ENCODE measurements around the gene SFTPA2. TPM values are rescaled to one million over a fixed set of nuclear protein-coding genes. Genes with fewer than 3 reads are reported as not detected.
"Not testable (repeated sequence)": the region's sequence is repeated elsewhere in the genome, so short reads cannot be mapped to it uniquely, and the experiment has no call there.

Gene SFTPA2
- total and polyA plus RNA-seq, 2 experiments from 2014 or later, result not detected

- Histone ChIP-seq H3K4me1 (ENCODE audit: insufficient read depth) (no peaks in the 10 kb centered on the region), H3K9me2 (replicated peaks; ENCODE audit: insufficient read depth) (no peaks in the 10 kb centered on the region), H3K27ac (no peak overlapping the region), H3K79me2 (no peaks in the 10 kb centered on the region), H4K20me1 (ENCODE audit: insufficient read depth, poor library complexity, severe bottlenecking) (no peaks in the 10 kb centered on the region), H2AFZ (no peak overlapping the region), H3K4me2 (no peak overlapping the region), H3K36me3 (replicated peaks; ENCODE audit: insufficient read depth, low read depth) (no peaks in the 10 kb centered on the region), H3K27me3 (no peaks in the 10 kb centered on the region), H3K4me3 (no peak overlapping the region), H3K9me3 (ENCODE audit: low read depth) (no peaks in the 10 kb centered on the region)
- TF ChIP-seq EZH2 (IDR thresholded peaks at IDR 0.05; ENCODE audit: borderline replicate concordance) (no peak), EZH2phosphoT487 (IDR thresholded peaks at IDR 0.05; ENCODE audit: low read depth, severe bottlenecking, unreplicated experiment) (no peak), CTCF (IDR thresholded peaks at IDR 0.05; ENCODE audit: poor library complexity) (no peak)
- WGBS (ENCODE audit: low lambda C conversion rate, missing lambda C conversion rate), result 90% methylated on average over 2 of the region's 2 CpGs
- no peak for DNase-seq (ENCODE audit: low spot score)
Measured at GRCh38 chr10:79552143-79552542, 8.1 kb downstream of the SFTPA2 start.

GRCh38 chr10:79547973-79548372 is 12.2 kb downstream of the SFTPA2 start:
- Histone ChIP-seq H3K27ac (no peak overlapping the region), H3K27me3 (no peaks in the 10 kb centered on the region), H2AFZ (no peak overlapping the region), H3K9me3 (ENCODE audit: low read depth) (no peaks in the 10 kb centered on the region), H3K4me3 (no peak overlapping the region), H3K36me3 (replicated peaks; ENCODE audit: insufficient read depth, low read depth) (no peaks in the 10 kb centered on the region), H3K9me2 (replicated peaks; ENCODE audit: insufficient read depth) (no peaks in the 10 kb centered on the region), H3K4me1 (ENCODE audit: insufficient read depth) (no peaks in the 10 kb centered on the region), H3K4me2 (no peak overlapping the region), H3K79me2 (no peaks in the 10 kb centered on the region), H4K20me1 (ENCODE audit: insufficient read depth, poor library complexity, severe bottlenecking) (no peaks in the 10 kb centered on the region)
- WGBS (ENCODE audit: low lambda C conversion rate, missing lambda C conversion rate), result 72% methylated on average over 3 of the region's 3 CpGs
- TF ChIP-seq EZH2phosphoT487 (IDR thresholded peaks at IDR 0.05; ENCODE audit: low read depth, severe bottlenecking, unreplicated experiment), result no peak
- TF ChIP-seq EZH2 (IDR thresholded peaks at IDR 0.05; ENCODE audit: borderline replicate concordance), result no peak
- TF ChIP-seq CTCF (IDR thresholded peaks at IDR 0.05; ENCODE audit: poor library complexity), result no peak
- DNase-seq (ENCODE audit: low spot score), result no peak

- 69% methylated on average over 2 of the region's 2 CpGs for WGBS (ENCODE audit: low lambda C conversion rate, missing lambda C conversion rate)
- H3K27ac ChIP-seq; H3K4me3 ChIP-seq; H3K4me2 ChIP-seq; H3K79me2 ChIP-seq; H2AFZ ChIP-seq; H3K9me3 ChIP-seq (ENCODE audit: low read depth); H3K9me2 ChIP-seq (replicated peaks; ENCODE audit: insufficient read depth); H4K20me1 ChIP-seq (ENCODE audit: insufficient read depth, poor library complexity, severe bottlenecking); H3K27me3 ChIP-seq; H3K4me1 ChIP-seq (ENCODE audit: insufficient read depth); DNase-seq (ENCODE audit: low spot score); H3K36me3 ChIP-seq (replicated peaks; ENCODE audit: insufficient read depth, low read depth): not testable (repeated sequence)
Measured at GRCh38 chr10:79547128-79547527, 13.1 kb downstream of the SFTPA2 start.

- not testable (repeated sequence) for H3K9me2 ChIP-seq (replicated peaks; ENCODE audit: insufficient read depth); H2AFZ ChIP-seq; H4K20me1 ChIP-seq (ENCODE audit: insufficient read depth, poor library complexity, severe bottlenecking); DNase-seq (ENCODE audit: low spot score); H3K27me3 ChIP-seq; H3K4me3 ChIP-seq; H3K79me2 ChIP-seq; H3K4me2 ChIP-seq; H3K27ac ChIP-seq; H3K36me3 ChIP-seq (replicated peaks; ENCODE audit: insufficient read depth, low read depth); H3K9me3 ChIP-seq (ENCODE audit: low read depth); H3K4me1 ChIP-seq (ENCODE audit: insufficient read depth)
- WGBS (ENCODE audit: low lambda C conversion rate, missing lambda C conversion rate), result 81% methylated on average over 3 of the region's 3 CpGs
Measured at GRCh38 chr10:79544926-79545659, 15.1 kb downstream of the SFTPA2 start.

- not testable (repeated sequence) for H3K27me3 ChIP-seq; H3K4me1 ChIP-seq (ENCODE audit: insufficient read depth); H3K27ac ChIP-seq; H3K9me2 ChIP-seq (replicated peaks; ENCODE audit: insufficient read depth); H3K4me3 ChIP-seq; H2AFZ ChIP-seq; H3K9me3 ChIP-seq (ENCODE audit: low read depth); H3K79me2 ChIP-seq; H3K4me2 ChIP-seq; H4K20me1 ChIP-seq (ENCODE audit: insufficient read depth, poor library complexity, severe bottlenecking); H3K36me3 ChIP-seq (replicated peaks; ENCODE audit: insufficient read depth, low read depth); DNase-seq (ENCODE audit: low spot score)
- WGBS (ENCODE audit: low lambda C conversion rate, missing lambda C conversion rate), result 76% methylated on average over 3 of the region's 3 CpGs
Measured at GRCh38 chr10:79544408-79544807, 15.8 kb downstream of the SFTPA2 start.

Data from hepatocyte (in vitro differentiated cells).